ENCODE results near the gene PPP2R2D.

Gene PPP2R2D

DNA sequence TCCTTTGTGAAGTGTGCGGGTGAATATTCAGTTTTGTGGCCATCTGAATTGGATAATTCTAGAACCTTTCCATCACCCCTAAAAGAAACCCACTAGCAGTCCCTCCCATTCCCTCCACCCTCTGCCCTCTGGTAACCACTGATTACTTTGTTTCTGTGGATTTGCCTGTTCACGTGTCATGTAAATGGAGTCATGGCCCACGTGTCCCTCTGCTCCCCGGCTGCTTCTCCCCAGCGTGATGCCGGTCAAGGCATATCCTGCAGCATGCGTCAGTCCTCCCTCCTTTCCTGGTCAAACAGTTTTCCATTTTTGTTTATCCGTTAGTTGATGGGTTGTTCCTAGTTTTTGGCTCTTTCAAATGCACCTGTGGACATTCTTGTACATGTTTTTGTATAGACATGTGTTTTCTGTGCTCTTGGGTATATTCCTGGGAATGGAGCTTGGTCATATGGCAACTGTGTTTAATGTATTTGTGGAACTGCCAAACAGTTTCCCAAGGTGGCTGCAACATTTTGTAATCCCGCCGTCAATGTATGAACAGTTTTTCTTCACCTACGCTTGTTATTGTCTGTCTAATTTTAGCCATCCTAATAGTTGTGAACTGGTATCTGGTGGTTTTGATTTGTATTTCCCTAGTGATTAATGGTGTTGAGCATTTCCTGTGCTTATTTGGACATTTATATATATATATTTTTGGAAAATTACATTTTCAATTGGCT lies 22.4 kb downstream of the PPP2R2D start:
- peak overlapping the region; percentile 64 for H3K27ac ChIP-seq
- TF ChIP-seq, protein P1, sequence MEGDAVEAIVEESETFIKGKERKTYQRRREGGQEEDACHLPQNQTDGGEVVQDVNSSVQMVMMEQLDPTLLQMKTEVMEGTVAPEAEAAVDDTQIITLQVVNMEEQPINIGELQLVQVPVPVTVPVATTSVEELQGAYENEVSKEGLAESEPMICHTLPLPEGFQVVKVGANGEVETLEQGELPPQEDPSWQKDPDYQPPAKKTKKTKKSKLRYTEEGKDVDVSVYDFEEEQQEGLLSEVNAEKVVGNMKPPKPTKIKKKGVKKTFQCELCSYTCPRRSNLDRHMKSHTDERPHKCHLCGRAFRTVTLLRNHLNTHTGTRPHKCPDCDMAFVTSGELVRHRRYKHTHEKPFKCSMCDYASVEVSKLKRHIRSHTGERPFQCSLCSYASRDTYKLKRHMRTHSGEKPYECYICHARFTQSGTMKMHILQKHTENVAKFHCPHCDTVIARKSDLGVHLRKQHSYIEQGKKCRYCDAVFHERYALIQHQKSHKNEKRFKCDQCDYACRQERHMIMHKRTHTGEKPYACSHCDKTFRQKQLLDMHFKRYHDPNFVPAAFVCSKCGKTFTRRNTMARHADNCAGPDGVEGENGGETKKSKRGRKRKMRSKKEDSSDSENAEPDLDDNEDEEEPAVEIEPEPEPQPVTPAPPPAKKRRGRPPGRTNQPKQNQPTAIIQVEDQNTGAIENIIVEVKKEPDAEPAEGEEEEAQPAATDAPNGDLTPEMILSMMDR (conservative IDR thresholded peaks at IDR 0.05), result no peak

DNA sequence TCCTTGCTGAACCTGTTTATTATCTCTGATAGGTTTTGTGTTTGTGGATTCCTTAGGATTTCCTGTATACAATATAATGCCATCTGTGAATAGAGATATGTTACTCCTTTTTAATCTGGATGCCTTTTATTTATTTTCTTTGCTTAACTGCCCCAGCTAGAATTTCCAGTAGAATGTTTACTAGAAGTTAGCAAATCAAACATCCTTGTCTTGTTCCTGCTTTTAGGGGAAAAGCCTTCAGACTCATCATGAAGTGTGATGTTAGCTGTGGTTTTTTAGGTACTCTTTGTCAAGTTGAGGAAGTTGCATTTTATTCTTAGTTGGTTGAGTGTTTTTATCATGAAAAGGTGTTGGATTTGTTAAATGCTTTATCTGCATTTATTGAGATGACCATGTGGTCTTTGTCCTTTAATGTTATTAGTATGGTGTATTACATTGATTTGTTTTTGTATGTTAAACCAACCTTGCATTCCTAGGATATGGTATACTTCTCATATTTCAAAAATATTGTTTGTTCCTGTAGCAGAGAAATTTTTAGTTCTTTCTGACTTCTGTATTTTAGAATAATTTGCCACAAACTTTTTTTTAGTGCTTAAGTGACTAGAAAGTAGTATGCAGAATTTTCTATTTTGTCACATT lies 24.3 kb downstream of the PPP2R2D start:
- H3K27ac ChIP-seq, result peak overlapping the region; percentile 64
- TF ChIP-seq, protein P1 (conservative IDR thresholded peaks at IDR 0.05), result no peak

DNA sequence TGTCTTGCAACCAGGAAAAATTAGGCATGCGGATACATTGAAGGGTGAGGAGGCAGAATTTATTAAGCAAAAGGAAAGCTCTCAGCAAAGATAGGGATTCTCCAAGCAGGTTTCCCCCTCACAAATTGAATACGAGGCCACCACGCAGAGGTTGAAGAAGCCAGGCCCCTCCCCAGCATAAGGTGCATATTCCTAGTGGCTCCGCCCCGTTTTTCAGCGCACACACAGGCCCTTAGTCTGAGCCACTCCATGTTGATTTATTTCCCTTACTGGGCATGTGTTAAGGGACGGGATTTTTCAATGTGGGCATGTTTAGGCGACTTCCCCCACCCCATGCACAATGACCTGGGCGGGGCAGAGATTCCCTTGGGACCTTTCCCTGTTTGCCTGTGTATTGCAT lies 24.9 kb downstream of the PPP2R2D start:
- TF ChIP-seq, protein P1 (conservative IDR thresholded peaks at IDR 0.05), result no peak
- H3K27ac ChIP-seq, result peak overlapping the region; percentile 64

DNA sequence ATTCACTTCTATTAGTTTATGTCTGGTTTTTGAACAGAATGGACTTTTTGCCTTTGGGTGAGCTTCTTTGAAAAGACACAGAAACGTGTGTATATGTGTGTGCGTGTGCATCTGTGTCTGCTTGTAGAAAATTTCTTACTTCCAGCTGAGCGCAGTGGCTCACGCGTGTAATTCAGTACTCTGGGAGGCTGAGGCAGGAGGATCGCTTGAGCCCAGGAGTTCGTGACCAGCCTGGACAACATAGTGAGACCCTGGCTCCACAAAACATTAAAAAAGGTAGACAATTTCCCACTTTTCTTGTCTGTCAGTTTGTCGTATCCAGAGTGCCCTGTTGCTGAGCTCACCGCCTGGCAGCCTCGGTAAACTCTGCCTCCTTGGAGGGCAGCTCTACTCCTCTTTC lies 25.4 kb downstream of the PPP2R2D start:
- H3K27ac ChIP-seq, result peak overlapping the region; percentile 64; the same call in 1 of the 2 replicates
- TF ChIP-seq, protein P1 (conservative IDR thresholded peaks at IDR 0.05), result no peak

DNA sequence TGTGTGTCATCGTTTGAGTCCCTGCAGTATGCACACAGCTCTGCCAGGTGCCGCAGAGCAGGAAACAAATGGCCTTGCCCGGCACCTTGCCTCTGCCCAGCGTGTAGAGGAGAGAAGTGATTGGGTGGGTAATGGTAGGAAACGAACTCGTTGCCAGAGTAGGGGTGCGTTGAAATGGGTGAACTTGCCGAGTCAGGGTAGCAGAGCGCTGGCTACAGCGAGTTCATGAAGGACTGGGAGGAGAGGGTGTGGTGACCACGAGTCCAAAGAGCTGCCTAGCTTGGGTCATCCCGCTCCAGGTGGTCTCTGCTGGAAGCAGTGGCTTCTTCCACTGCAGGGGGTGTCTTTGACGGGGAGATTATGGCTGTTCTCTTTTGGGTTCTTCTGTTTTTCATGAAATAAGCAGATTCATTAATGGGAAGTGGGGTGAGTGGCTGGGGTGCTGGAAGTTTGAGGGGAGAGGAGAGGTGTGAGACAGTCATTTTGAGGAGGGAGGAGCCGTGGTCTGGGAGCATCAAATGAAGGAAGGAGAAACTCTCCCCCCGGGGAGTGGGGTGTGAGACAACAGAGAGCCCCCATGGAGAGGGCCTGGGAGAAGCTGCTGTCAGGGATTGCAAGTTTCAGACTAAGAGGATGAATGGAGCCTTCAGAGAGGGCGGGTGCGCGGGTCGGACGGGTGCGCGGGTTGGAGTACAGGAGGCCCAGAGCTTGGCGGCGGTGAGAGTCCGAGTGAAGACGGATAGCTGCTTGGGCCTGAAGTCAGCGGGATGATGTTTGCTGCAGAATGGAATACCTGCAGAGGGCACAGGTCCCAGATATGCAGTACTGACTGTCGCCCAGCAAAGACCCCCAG lies 26.2 kb downstream of the PPP2R2D start:
- TF ChIP-seq, protein P1 (conservative IDR thresholded peaks at IDR 0.05), result no peak
- H3K27ac ChIP-seq, result no peak overlapping the region

DNA sequence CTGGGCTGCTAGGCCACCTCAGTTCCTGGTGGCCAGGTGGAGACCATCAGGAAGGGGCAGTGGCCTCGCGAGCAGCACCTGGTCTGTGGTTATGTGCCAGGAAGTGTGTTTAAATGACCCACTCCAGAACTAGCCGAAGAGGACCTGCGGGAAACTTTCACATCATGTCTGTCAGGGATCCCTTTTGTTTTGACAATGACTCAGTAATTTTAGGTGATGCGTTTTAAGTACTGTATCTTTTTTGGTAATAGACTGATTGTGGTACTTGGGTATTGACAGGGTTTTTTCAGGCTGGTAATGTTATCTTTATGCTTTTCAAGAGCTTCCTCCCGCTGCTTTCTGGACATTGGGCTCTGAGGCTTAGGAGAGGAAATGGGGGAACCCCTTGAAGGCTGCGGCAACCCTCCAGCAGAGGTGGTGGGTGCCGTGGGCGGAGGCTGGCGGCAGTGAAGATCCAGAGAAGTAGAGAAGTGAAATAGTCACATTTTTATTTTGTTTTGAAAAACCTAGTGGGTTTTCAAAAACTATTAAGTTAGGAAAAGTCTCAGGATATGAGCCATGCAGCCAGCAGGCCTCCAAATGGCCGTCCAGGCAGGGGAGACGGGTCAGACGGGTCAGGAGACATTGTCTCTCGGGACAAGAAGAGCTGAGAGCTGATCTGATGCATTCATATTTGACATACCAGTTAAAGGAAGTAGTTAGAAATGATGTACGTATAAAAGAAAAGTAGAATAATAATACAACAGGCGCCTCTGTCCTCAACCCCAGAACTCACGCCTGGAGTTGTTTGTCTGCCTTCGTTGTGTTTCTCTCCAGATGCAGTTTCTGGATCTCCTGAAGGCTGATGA lies 27.7 kb downstream of the PPP2R2D start:
- TF ChIP-seq, protein P1 (conservative IDR thresholded peaks at IDR 0.05), result no peak
- H3K27ac ChIP-seq, result peak overlapping the region; percentile 41; the same call in 1 of the 2 replicates

Measured in VCaP (cell line).